Colonic mucosa (tissue), 4 donors: Measurements from ENCODE around the gene GSTT2. TPM values are rescaled to one million over a fixed set of nuclear protein-coding genes. Genes with fewer than 3 reads are reported as not detected.
"Not testable (repeated sequence)": the region's sequence is repeated elsewhere in the genome, so short reads cannot be mapped to it uniquely, and the experiment has no call there.

ENCODE experiments used
- DNase-seq: peaks from one replicate; pipeline ENCODE4 v3.0.0-alpha.2; 2020
- H3K27ac ChIP-seq: fragments of 200-600 bp; one replicate; pipeline ENCODE4 v1.8.0; 2021
- H3K27me3 ChIP-seq: fragments of 200-600 bp; one replicate; pipeline ENCODE4 v1.8.0; 2021
- H3K36me3 ChIP-seq: fragments of 200-600 bp; one replicate; pipeline ENCODE4 v1.8.0; 2021
- H3K4me1 ChIP-seq: fragments of 200-600 bp; one replicate; pipeline ENCODE4 v1.8.0; 2021; ENCODE audit warnings: mild to moderate bottlenecking
- H3K4me3 ChIP-seq: fragments of 200-600 bp; one replicate; pipeline ENCODE4 v1.8.0; 2021
- H3K9ac ChIP-seq, 2 donors: one replicate each; pipeline ENCODE4 v1.7.0; 2013; ENCODE audit warnings: control low read depth in 2 of 2, low read depth in 2 of 2, low read length in 2 of 2
- H3K9me3 ChIP-seq: fragments of 200-600 bp; one replicate; pipeline ENCODE4 v1.8.0; 2021
- intact Hi-C: fragments of 100-400 bp; cut with DNase I; formaldehyde crosslinking; loops from one replicate; pipeline ENCODE4 v1.14.1; 2022
- total RNA-seq, 2 donors: library from RNA; stranded (reverse); fragmentation: NEBNext Ultra II Directional in 1 of 2; extraction: Animal tissue kit (Norgen Biotek cat#: 25700) in 1 of 2; gene quantifications; one replicate each; pipeline ENCODE4 v1.2.1, GENCODE V29; 2021
- TF ChIP-seq, protein P1 (sequence below): fragments of 200-600 bp; IDR thresholded peaks from one replicate; pipeline ENCODE4 v1.8.0; 2022; ENCODE audit warnings: antibody characterized with exemption, mild to moderate bottlenecking
- donor health status: healthy.
- donor health status: DM: no; HTN: no; CAD: no.
- donor health status: DM: no; HTN: no; CAD: no.

The GSTT2 gene
- total RNA-seq, 2 donors from 2014 or later: not detected

DNA sequence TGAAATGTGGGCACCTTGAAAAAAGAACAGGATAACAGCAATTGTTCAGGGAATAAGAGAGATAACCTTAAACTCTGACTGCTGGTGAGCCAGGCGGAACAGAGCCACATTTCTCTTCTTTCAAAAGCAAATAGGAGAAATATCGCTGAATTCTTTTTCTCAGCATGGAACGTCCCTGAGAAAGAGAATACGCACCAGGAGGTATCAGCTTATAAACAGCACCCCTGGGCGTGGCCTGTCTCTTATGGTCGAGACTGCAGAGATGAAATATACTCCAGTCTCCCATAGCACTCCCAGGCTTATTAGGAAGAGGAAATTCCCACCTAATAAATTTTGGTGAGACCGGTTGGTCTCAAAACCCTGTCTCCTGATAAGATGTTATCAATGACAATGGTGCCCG lies 24.0 kb upstream of the GSTT2 start:
- not testable (repeated sequence) for H3K9me3 ChIP-seq, H3K4me3 ChIP-seq, H3K27me3 ChIP-seq, H3K27ac ChIP-seq, H3K4me1 ChIP-seq, DNase-seq, H3K9ac ChIP-seq, H3K36me3 ChIP-seq
- intact Hi-C loops: loop anchor here (5.0 kb wide), 1 partner anchor 94 kb away; no protein-coding TSS in a partner anchor

DNA sequence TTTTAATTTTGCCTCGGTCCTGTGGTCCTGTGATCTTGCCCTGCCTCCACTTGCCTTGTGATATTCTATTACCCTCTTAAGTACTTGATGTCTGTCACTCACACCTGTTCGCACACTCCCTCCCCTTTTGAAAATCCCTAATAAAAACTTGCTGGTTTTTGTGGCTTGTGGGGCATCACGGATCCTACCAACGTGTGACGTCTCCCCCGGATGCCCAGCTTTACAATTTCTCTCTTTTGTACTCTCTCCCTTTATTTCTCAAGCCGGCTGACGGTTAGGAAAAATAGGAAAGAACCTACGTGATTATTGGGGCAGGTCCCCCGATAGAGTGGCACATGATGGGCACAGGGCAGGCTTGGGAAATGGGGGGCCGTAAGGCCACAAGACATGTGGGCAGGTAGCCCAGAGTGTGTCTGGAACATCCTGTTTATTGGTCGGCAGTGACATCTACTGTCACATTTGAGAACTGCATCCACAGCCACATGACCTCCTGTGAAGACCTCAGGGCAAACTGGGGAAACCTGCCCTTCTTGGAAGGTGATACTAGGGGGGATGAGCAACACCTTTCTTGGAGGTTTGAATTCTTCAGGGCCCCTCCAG lies 23.5 kb upstream of the GSTT2 start:
- H3K4me3 ChIP-seq, H3K4me1 ChIP-seq, H3K27me3 ChIP-seq, H3K9me3 ChIP-seq, H3K27ac ChIP-seq, H3K9ac ChIP-seq, H3K36me3 ChIP-seq: not testable (repeated sequence)
- TF ChIP-seq, protein P1, sequence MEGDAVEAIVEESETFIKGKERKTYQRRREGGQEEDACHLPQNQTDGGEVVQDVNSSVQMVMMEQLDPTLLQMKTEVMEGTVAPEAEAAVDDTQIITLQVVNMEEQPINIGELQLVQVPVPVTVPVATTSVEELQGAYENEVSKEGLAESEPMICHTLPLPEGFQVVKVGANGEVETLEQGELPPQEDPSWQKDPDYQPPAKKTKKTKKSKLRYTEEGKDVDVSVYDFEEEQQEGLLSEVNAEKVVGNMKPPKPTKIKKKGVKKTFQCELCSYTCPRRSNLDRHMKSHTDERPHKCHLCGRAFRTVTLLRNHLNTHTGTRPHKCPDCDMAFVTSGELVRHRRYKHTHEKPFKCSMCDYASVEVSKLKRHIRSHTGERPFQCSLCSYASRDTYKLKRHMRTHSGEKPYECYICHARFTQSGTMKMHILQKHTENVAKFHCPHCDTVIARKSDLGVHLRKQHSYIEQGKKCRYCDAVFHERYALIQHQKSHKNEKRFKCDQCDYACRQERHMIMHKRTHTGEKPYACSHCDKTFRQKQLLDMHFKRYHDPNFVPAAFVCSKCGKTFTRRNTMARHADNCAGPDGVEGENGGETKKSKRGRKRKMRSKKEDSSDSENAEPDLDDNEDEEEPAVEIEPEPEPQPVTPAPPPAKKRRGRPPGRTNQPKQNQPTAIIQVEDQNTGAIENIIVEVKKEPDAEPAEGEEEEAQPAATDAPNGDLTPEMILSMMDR: peak; percentile 88
- intact Hi-C loops: loop anchor here (5.0 kb wide), 1 partner anchor 94 kb away; no protein-coding TSS in a partner anchor
- DNase-seq: peak; percentile 89

DNA sequence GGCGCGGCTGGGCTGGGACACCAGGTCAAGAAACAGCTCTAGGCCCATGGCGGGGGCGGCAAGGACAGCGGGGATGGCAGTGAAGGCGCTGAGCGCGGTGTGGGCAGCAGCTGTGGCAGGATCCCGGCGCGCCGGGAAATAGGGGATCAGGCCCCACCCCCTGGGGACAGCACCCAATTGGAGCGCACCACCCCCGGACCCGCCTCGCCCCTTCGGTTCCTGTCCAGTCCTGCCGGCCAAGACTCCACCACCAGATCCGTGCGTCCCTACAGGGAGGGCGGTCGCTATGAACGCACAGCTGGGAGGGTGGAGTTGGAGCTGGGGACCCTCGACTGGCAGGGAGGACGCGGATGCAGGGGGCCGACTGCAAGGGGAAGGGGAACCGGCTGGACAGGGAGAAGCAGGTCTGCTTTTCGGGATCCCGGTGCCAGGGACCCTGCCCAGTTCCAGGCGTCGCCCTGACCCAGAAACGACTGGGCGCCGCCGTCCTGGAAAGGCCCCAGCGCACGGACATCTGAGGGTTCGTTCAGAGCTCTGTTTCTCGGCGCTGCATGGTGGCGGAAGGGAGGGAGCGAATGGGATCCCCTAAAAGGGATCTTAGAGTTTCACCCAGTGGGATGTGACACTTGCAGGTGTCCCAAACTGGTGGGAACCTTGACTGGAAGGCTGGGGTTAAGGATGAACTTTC lies 18.7 kb upstream of the GSTT2 start, which contains the start of gene GSTT2B:
TSS of gene GSTT2B (minus strand) at position 112 of the 688 bp plus-strand sequence. CDS start at position 48, 64 bp downstream.
- H3K27ac ChIP-seq, H3K27me3 ChIP-seq, intact Hi-C loops, H3K36me3 ChIP-seq, H3K4me1 ChIP-seq, DNase-seq, H3K4me3 ChIP-seq, H3K9ac ChIP-seq, H3K9me3 ChIP-seq: not testable (repeated sequence)

DNA sequence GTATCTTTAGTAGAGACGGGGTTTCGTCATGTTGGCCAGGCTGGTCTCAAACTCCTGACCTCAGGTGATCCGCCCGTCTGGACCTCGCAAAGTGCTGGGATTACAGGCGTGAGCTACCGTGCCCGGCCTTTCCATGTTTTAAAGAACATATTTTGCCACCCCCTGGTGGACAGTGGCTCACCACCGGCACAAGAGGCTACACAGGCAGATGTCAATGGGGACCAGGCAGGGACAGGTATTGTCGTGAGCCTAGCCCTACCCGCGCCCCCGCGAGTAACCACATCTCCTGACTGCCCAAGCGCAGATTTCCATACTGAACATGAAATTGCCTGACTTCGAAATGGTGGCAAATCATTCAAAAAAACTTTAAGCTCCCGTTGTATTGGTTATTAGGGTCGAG lies 13.8 kb upstream of the GSTT2 start:
- H3K4me3 ChIP-seq, H3K4me1 ChIP-seq, H3K9me3 ChIP-seq, H3K36me3 ChIP-seq, intact Hi-C loops, DNase-seq, H3K27ac ChIP-seq, H3K9ac ChIP-seq, H3K27me3 ChIP-seq: not testable (repeated sequence)

DNA sequence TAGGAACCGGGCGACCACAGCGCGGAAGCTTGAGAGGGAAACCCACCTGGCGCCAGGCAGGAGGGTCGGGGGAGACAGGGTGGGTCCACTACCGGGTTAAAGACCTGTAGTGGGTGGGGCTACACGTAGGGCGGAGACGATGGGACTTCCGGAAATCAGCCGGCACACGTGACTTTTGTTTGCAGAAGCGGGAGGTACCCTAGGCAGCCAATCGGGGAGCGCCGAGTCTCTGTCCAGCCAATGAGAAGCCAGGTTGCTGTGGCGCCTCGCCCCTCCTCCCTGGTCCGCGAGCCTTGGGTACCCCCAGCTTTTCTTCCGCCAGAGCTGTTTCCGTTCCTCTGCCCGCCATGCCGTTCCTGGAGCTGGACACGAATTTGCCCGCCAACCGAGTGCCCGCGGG lies 13.4 kb upstream of the GSTT2 start, which contains the start of gene DDTL:
TSS of gene DDTL (plus strand) at position 321 of the 400 bp plus-strand sequence. CDS start at position 348, 27 bp downstream.
- DNase-seq, H3K27me3 ChIP-seq, H3K36me3 ChIP-seq, H3K4me3 ChIP-seq, H3K4me1 ChIP-seq, H3K9ac ChIP-seq, intact Hi-C loops, H3K9me3 ChIP-seq, H3K27ac ChIP-seq: not testable (repeated sequence)

DNA sequence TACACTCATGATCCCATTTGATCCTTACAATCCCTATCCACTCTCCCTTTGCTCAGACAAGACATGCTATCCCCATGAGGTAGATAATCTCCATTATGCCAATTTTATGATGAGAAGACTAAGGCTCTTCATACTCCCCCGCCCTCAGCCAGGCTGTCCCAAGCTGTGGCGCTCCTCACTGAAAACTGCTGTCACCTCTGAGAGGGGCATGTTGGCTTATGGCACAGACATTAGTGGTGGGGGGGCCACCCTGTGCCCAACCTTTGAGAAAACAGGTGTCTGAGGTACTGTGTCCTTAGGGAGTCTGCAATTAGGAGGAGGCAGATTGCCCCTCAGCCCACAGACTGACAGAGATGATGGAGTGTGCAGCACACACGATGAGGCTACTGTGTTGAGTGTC lies 10.9 kb upstream of the GSTT2 start:
- Histone ChIP-seq H3K36me3 (no peaks in the 10 kb centered on the region), H3K4me1 (no peaks in the 10 kb centered on the region), H3K27ac (no peak overlapping the region), H3K4me3 (no peak overlapping the region), H3K27me3 (no peaks in the 10 kb centered on the region), H3K9me3 (no peaks in the 10 kb centered on the region), H3K9ac (no peak overlapping the region)
- TF ChIP-seq, protein P1: no peak
- DNase-seq: no peak
- intact Hi-C loops: no loop called here

DNA sequence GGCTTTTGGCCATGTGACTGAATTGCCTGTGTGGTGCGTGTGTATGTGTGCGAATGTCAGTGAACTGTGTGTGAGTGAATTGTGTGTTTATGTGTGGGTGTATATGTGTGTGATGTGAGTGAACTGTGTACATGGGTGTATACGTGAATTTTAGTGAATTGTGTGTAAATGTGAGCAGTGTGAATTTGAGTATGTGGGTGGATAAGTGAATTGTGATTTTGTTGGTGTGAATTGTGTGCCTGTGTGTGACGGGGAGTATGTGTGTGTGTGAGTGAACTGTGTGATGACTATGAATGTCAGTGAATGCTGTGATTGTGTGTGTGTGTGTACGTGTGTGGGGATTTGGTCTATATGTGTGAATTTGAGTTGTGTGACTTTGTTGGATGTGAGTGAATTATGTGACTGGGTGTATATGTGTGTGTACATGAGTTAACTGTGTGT lies 9.7 kb upstream of the GSTT2 start:
- no peak overlapping the region for H3K27ac ChIP-seq
- no peak overlapping the region for H3K4me3 ChIP-seq
- TF ChIP-seq, protein P1: no peak
- H3K9me3 ChIP-seq: no peaks in the 10 kb centered on the region
- H3K4me1 ChIP-seq: no peaks in the 10 kb centered on the region
- no peaks in the 10 kb centered on the region for H3K36me3 ChIP-seq
- H3K27me3 ChIP-seq: no peaks in the 10 kb centered on the region
- no peak overlapping the region for H3K9ac ChIP-seq
- intact Hi-C loops: no loop called here
- no peak for DNase-seq
